ENCODE results near the gene NF2.

The NF2 gene

GRCh38 chr22:29717789-29718188 is 114.4 kb downstream of the NF2 start:
- TF ChIP-seq, protein P1, sequence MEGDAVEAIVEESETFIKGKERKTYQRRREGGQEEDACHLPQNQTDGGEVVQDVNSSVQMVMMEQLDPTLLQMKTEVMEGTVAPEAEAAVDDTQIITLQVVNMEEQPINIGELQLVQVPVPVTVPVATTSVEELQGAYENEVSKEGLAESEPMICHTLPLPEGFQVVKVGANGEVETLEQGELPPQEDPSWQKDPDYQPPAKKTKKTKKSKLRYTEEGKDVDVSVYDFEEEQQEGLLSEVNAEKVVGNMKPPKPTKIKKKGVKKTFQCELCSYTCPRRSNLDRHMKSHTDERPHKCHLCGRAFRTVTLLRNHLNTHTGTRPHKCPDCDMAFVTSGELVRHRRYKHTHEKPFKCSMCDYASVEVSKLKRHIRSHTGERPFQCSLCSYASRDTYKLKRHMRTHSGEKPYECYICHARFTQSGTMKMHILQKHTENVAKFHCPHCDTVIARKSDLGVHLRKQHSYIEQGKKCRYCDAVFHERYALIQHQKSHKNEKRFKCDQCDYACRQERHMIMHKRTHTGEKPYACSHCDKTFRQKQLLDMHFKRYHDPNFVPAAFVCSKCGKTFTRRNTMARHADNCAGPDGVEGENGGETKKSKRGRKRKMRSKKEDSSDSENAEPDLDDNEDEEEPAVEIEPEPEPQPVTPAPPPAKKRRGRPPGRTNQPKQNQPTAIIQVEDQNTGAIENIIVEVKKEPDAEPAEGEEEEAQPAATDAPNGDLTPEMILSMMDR (conservative IDR thresholded peaks at IDR 0.05; ENCODE audit: control insufficient read depth, insufficient read depth, low read depth, low read length) = no peak
- DNase-seq (ENCODE audit: low read depth) = no peak

GRCh38 chr22:29718949-29719898 is 115.8 kb downstream of the NF2 start:
- H3K4me3 ChIP-seq (ENCODE audit: control insufficient read depth, low read depth, low read length) = no peak overlapping the region
- TF ChIP-seq, protein P1 (conservative IDR thresholded peaks at IDR 0.05; ENCODE audit: control insufficient read depth, insufficient read depth, low read depth, low read length) = no peak
- no peak for DNase-seq (ENCODE audit: low read depth)

More at GRCh38 chr22:29717789-29718188, 114.4 kb downstream of the NF2 start:
- H3K4me3 ChIP-seq (ENCODE audit: control insufficient read depth, low read depth, low read length) = no peak overlapping the region

DNA sequence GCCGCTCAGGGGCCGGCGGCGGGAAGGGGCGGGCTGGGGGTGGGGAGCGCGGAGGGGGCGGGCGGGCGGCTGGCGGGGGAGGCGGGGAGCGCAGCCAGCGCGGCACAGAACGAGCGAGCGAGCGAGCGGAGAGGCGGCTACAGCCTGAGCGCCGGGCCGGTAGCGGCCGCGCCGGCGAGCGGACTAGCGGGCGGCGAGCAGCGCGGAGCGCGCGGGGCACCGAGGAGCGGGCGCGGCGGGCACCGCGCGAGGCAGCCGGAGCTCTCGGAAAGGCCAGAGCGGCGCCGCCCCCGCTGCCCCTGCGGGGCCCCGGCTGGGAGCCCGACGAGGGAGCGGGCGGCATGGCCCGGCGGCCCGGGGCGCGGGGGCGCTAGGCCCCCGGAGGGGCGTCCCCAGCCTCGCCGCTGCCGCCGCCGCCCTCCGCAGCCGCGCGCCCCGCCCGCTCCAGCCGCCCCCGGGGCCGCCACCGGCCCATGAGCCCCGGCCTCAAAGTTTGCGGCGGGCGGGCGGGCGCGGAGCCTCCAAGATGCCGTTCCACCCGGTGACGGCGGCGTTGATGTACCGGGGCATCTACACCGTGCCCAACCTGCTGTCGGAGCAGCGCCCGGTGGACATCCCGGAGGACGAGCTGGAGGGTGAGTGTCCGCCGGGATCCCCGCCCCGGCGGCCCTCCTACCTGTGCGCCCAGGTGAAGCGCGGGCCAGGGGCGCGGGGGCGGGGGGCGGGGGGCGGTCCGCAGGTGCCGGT is 116.6 kb downstream of the NF2 start, which contains the start of gene CABP7:
CABP7 (plus strand) TSS at position 105 of the 747 bp plus-strand sequence; CDS start at position 527, 422 bp downstream.
- TF ChIP-seq, protein P1 (conservative IDR thresholded peaks at IDR 0.05; ENCODE audit: control insufficient read depth, insufficient read depth, low read depth, low read length) = no peak
- H3K4me3 ChIP-seq (ENCODE audit: control insufficient read depth, low read depth, low read length) = no peak within 1 kb of the TSS
- no peak for DNase-seq (ENCODE audit: low read depth)

- no peak overlapping the region for H3K4me3 ChIP-seq (ENCODE audit: control insufficient read depth, low read depth, low read length)
- TF ChIP-seq, protein P1 (conservative IDR thresholded peaks at IDR 0.05; ENCODE audit: control insufficient read depth, insufficient read depth, low read depth, low read length) = no peak
Measured at GRCh38 chr22:29720811-29721323, 117.4 kb downstream of the NF2 start.

DNA sequence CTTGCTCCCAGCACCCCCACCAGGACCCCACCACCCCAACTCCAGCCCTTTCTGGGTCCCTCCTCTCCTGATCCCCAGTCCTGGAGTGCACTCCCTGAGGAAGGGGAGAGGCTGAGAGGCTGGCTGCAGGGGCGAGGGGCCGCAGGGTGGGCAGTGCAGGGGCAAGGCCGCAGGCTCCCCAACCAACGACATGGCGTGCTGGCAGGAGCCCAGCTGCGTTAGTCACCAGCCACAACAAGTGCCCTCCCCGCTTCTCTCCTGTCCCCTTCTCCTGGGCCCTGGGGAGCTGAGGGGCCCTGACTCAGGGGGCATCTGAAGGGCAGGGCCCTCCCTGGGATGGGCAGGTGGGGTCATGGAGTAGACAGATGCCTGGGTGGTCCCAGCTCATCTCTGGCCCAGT is 118.7 kb downstream of the NF2 start:
- TF ChIP-seq, protein P1 (conservative IDR thresholded peaks at IDR 0.05; ENCODE audit: control insufficient read depth, insufficient read depth, low read depth, low read length) = no peak
- no peak overlapping the region for H3K4me3 ChIP-seq (ENCODE audit: control insufficient read depth, low read depth, low read length)
- DNase-seq (ENCODE audit: low read depth) = no peak

More at GRCh38 chr22:29720811-29721323, 117.4 kb downstream of the NF2 start:
- no peak for DNase-seq (ENCODE audit: low read depth)

DNA sequence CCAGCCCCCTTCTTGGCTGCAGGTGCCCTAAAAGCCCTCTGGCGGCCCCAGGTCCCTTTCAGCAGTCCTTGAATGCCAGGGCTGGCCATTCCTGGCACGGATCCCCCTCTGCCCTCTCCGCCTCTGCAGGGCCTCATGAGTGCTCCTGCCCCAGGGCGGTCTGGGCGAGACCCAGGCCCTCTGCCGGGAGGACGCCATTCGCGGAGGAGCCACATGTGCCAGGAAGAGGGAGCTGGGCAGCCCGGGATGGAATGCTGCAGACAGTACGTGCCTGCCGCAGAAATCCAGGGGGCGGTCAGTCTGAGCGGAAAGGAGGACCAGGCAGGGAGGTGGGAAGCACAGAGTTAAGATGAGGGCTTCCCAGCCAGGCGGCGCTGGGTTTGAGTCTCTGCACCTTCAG is 119.2 kb downstream of the NF2 start:
- no peak for DNase-seq (ENCODE audit: low read depth)
- TF ChIP-seq, protein P1 (conservative IDR thresholded peaks at IDR 0.05; ENCODE audit: control insufficient read depth, insufficient read depth, low read depth, low read length) = no peak
- H3K4me3 ChIP-seq (ENCODE audit: control insufficient read depth, low read depth, low read length) = no peak overlapping the region
